HUES48 (cell line): ENCODE data around the gene PXMP4.

Experiments used
- H3K27ac ChIP-seq: one replicate; pipeline ENCODE4 v1.7.0; 2013; ENCODE audit warnings: low read depth, low read length, inconsistent platforms
- H3K27me3 ChIP-seq: 2 replicates; pipeline ENCODE4 v1.6.1; 2013; ENCODE audit warnings: mild to moderate bottlenecking, low read length; ENCODE audit not compliant: control insufficient read depth, insufficient read depth
- H3K36me3 ChIP-seq: 2 replicates; pipeline ENCODE4 v1.6.1; 2013; ENCODE audit warnings: low read length; ENCODE audit not compliant: control insufficient read depth, insufficient read depth
- H3K4me1 ChIP-seq: 2 replicates; pipeline ENCODE4 v1.6.1; 2013; ENCODE audit warnings: mild to moderate bottlenecking, low read length; ENCODE audit not compliant: control insufficient read depth, insufficient read depth
- H3K4me3 ChIP-seq: 2 replicates; pipeline ENCODE4 v1.5.1; 2013; ENCODE audit warnings: mild to moderate bottlenecking, low read depth, low read length
- H3K9ac ChIP-seq: 2 replicates; pipeline ENCODE4 v1.6.1; 2013; ENCODE audit warnings: mild to moderate bottlenecking, low read depth, low read length, moderate library complexity
- H3K9me3 ChIP-seq: 2 replicates; pipeline ENCODE4 v1.6.1; 2013; ENCODE audit warnings: low read length; ENCODE audit not compliant: control insufficient read depth, insufficient read depth

The PXMP4 gene

GRCh38 chr20:33664762-33665144 is 55.4 kb downstream of the PXMP4 start:
- H3K9me3 ChIP-seq = no peaks in the 10 kb centered on the region
- no peak overlapping the region for H3K9ac ChIP-seq
- no peak overlapping the region for H3K27ac ChIP-seq
- H3K4me3 ChIP-seq = no peak overlapping the region
- H3K27me3 ChIP-seq = peaks cover 7% of the 10 kb centered on the region
- peaks cover 16% of the 10 kb centered on the region for H3K36me3 ChIP-seq
- H3K4me1 ChIP-seq = peaks cover 23% of the 10 kb centered on the region

GRCh38 chr20:33664085-33664761 is 55.9 kb downstream of the PXMP4 start:
- H3K27me3 ChIP-seq = peaks cover 7% of the 10 kb centered on the region
- H3K9me3 ChIP-seq = no peaks in the 10 kb centered on the region
- peak overlapping the region; percentile 68 for H3K9ac ChIP-seq
- peaks cover 23% of the 10 kb centered on the region for H3K4me1 ChIP-seq
- H3K4me3 ChIP-seq = peak overlapping the region; percentile 93
- peaks cover 13% of the 10 kb centered on the region for H3K36me3 ChIP-seq
- H3K27ac ChIP-seq = peak overlapping the region; percentile 81

DNA sequence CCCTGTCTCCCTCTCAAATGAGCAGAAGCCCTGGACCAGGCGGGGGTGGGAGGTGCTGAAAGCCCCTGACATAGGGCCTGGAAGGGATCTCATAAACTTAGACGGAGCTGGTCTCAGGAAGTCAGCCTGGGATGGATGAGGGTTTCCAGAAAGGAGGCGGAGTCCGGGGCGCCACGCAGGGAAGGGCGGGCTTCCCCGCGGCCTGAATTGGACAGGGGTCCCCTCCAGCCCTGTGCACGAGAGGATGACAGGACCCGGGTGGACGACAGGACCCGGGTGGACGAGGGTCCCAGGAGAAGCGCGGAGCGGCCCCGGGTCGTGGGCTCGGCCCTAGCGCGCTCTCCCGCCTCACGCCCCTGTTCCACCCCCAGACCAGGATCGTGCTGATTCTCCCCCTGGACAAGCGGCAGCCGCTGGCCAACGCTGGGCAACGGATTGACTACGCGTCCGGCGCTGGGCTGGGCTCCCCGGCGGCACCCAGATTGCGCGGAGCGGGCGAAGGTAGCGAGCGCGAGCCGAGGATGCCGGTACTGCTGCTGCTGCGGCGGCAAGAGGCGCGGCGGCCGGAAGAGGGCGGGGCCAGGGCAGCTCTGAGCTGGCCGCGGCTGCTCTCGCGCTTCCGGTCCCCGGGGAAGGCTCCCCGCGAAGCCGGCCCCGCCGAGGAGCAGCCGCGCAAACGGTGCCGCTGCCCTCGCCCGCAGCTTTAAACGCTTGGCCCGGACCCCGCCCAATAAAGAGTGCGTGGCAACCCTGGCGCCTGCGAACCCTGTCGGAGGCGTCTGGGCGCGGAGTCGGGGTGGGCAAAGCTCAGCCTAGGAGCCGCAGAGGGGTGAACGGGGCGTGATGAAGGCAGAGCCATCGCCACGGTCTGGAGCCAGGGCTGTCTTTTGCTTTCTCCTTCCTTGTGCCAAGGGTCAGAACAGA is 56.7 kb downstream of the PXMP4 start:
- Histone ChIP-seq H3K36me3 (peaks cover 7% of the 10 kb centered on the region; the same call in 1 of the 2 replicates), H3K4me1 (peaks cover 23% of the 10 kb centered on the region), H3K9me3 (no peaks in the 10 kb centered on the region), H3K27ac (peak overlapping the region; percentile 81), H3K4me3 (peak overlapping the region; percentile 93), H3K9ac (peak overlapping the region; percentile 68), H3K27me3 (peaks cover 7% of the 10 kb centered on the region)

- H3K27me3 ChIP-seq = no peaks in the 10 kb centered on the region
- peaks cover 16% of the 10 kb centered on the region; the same call in 1 of the 2 replicates for H3K36me3 ChIP-seq
- H3K9me3 ChIP-seq = no peaks in the 10 kb centered on the region
- H3K4me3 ChIP-seq = peak within 1 kb of the TSS; percentile 93
- peak within 1 kb of the TSS; percentile 68 for H3K9ac ChIP-seq
- peak within 1 kb of the TSS; percentile 81 for H3K27ac ChIP-seq
- H3K4me1 ChIP-seq = peaks cover 23% of the 10 kb centered on the region
Observed at GRCh38 chr20:33662172-33662571, 57.9 kb downstream of the PXMP4 start, which contains the start of gene C20orf144. Gene C20orf144 (plus strand): TSS chr20:33662327. CDS start chr20:33662346, 19 bp downstream.

DNA sequence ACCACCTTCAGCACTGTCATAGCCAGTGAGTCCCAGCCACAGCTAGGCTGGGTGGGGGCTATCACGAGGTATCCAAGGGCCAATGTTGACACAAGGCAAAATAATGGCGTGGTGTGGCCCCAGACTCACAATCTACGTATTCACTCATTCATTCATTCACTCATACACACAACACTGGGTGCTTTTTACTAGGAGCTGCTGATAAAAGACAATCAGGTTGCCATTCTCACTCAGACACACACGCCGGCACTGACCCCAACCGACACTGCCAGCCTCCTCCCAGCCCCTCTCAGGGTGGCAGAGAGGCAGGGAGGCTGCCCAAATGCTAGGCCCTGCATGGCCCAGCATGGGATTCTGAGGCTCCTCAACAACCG is 59.4 kb downstream of the PXMP4 start:
- H3K4me3 ChIP-seq = no peak overlapping the region
- no peaks in the 10 kb centered on the region for H3K27me3 ChIP-seq
- peaks cover 18% of the 10 kb centered on the region; the same call in 1 of the 2 replicates for H3K36me3 ChIP-seq
- no peaks in the 10 kb centered on the region for H3K9me3 ChIP-seq
- H3K9ac ChIP-seq = no peak overlapping the region
- peaks cover 16% of the 10 kb centered on the region for H3K4me1 ChIP-seq
- no peak overlapping the region for H3K27ac ChIP-seq

DNA sequence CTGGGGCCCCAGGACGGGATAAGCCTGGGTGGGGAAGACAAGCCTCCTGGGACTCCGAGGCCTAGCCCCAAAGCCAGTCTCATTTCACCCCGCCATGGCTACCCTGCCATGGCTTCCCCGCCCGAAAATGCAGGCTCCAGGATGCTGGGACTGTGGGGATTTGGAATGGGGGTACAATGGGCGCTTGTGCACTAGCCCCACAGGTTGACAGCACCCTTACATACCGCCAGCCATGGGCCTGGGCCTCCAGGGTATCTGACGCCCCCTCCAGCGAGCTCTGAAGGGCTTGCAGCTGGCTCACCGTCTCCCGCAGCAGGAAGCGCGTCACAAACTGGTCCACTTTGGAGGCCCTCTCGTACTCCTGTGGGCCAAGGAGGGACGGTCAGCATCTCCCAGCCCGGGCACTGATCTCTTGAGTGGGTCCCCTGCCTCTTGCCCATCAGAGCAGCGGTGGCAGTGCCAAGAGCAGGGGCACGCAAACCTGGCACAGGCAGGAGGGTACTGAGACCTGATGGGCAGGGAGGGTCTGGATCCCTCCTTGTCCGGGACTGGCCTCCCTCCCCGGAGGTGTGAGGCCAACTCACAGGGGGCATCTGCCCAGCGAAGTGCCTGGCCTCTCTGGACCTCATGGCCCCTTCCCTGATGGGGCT is 60.0 kb downstream of the PXMP4 start:
- H3K27me3 ChIP-seq = no peaks in the 10 kb centered on the region
- no peak overlapping the region for H3K27ac ChIP-seq
- no peak overlapping the region for H3K9ac ChIP-seq
- H3K4me1 ChIP-seq = peaks cover 16% of the 10 kb centered on the region
- H3K4me3 ChIP-seq = no peak overlapping the region
- H3K36me3 ChIP-seq = peaks cover 18% of the 10 kb centered on the region; the same call in 1 of the 2 replicates
- no peaks in the 10 kb centered on the region for H3K9me3 ChIP-seq

- Histone ChIP-seq H3K4me3 (no peak overlapping the region), H3K36me3 (peaks cover 18% of the 10 kb centered on the region; the same call in 1 of the 2 replicates), H3K9me3 (no peaks in the 10 kb centered on the region), H3K27ac (no peak overlapping the region), H3K9ac (no peak overlapping the region), H3K27me3 (no peaks in the 10 kb centered on the region), H3K4me1 (peaks cover 14% of the 10 kb centered on the region)
Observed at GRCh38 chr20:33659341-33660034, 60.6 kb downstream of the PXMP4 start.

- Histone ChIP-seq H3K27ac (no peak overlapping the region), H3K9ac (no peak overlapping the region), H3K36me3 (peaks cover 18% of the 10 kb centered on the region; the same call in 1 of the 2 replicates)
Observed at GRCh38 chr20:33658929-33659328, 61.2 kb downstream of the PXMP4 start.

GRCh38 chr20:33658510-33658909 is 61.6 kb downstream of the PXMP4 start:
- Histone ChIP-seq H3K4me3 (no peak overlapping the region), H3K4me1 (peaks cover 5% of the 10 kb centered on the region), H3K9ac (no peak overlapping the region), H3K27ac (no peak overlapping the region), H3K9me3 (no peaks in the 10 kb centered on the region), H3K36me3 (peaks cover 18% of the 10 kb centered on the region; the same call in 1 of the 2 replicates), H3K27me3 (no peaks in the 10 kb centered on the region)

More at GRCh38 chr20:33658929-33659328, 61.2 kb downstream of the PXMP4 start:
- Histone ChIP-seq H3K27me3 (no peaks in the 10 kb centered on the region), H3K9me3 (no peaks in the 10 kb centered on the region), H3K4me3 (no peak overlapping the region), H3K4me1 (peaks cover 8% of the 10 kb centered on the region)

DNA sequence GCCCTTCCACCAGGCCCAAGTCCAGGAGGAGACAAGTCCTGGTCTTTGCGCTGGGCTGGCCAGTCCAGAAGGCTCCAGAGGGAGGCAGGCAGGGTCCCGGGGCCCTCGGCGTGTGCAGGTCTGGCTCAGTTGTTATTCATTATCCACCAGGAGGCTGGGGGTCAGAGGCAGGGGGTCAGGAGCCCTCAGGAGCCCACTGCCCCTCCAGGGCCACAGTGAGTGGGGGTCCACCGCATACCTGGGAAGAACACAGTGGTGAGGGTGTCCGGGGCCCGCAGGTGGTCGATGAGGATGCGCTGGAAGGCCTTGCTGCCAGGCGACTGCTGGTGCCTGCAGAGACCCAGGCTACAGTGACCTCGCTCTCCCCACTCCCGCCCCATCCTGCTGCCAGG is 62.4 kb downstream of the PXMP4 start:
- H3K9me3 ChIP-seq = no peaks in the 10 kb centered on the region
- peaks cover 4% of the 10 kb centered on the region for H3K4me1 ChIP-seq
- no peak overlapping the region for H3K9ac ChIP-seq
- H3K27me3 ChIP-seq = no peaks in the 10 kb centered on the region
- H3K27ac ChIP-seq = no peak overlapping the region
- H3K4me3 ChIP-seq = no peak overlapping the region
- peaks cover 18% of the 10 kb centered on the region; the same call in 1 of the 2 replicates for H3K36me3 ChIP-seq
